Cerebellar nuclear complex (tissue), 1 donor: ENCODE data around the gene FRMPD4.
"Not testable (repeated sequence)": the region's sequence is repeated elsewhere in the genome, so short reads cannot be mapped to it uniquely, and the experiment has no call there.

ENCODE experiments used
- DNase-seq, 2 experiments: peaks; one replicate each; lab custom pipeline; 2025; lab: John Stamatoyannopoulos, UW

Gene FRMPD4

GRCh38 chrX:12441381-12442128 is 303.3 kb downstream of the FRMPD4 start:
- no peak for DNase-seq

- DNase-seq, result no peak
Observed at GRCh38 chrX:12443534-12444098, 305.3 kb downstream of the FRMPD4 start.

- DNase-seq, result no peak
Observed at GRCh38 chrX:12446342-12447075, 308.2 kb downstream of the FRMPD4 start.

DNA sequence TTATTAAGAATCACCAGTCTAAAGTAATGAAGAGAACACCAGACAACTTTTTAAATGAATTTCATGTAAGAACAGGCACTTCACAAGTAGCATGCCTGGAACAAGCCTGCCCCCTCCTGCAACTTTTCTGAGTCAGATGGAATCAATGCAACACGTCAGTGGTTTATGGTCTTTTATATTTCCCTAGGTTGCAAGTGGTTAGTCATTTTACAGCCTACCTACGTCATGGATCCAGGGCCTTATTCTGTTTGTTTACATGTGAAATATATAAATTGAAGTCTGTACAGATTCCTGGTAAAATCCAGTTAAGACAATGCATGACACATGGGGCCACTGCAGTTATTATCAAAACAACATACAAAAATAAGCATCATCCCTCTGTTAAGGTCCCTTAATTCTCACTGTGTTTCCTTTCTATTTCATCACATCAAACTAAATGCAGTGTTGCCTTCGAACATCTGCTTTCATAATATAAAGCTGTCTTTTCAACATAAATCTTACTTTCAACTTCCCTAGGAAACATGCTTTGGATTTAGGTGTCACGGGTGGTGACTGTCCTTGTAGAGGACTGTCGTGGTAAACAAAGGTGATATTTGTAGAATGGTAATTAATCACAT is 309.3 kb downstream of the FRMPD4 start:
- DNase-seq, result no peak

DNA sequence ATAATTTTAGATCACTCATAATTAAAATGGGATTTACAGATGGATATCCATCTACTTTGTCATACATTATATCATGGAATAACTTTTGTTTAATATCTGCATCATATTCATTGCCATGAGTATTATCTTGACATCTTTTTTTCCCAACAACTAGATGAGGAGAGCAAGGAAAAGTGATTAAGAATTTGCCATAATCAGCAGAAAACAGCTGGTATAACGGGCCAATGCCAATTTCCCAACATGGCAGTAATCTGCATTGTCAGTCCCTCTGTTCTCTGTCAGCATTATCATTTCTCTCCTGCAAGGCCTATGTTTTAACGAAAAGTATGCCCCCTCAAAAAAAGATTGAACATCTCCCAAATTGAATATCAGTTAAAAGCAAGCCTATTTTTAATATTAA is 314.0 kb downstream of the FRMPD4 start:
- DNase-seq, result no peak

GRCh38 chrX:12460929-12461328 is 322.7 kb downstream of the FRMPD4 start:
- DNase-seq, result no peak

DNA sequence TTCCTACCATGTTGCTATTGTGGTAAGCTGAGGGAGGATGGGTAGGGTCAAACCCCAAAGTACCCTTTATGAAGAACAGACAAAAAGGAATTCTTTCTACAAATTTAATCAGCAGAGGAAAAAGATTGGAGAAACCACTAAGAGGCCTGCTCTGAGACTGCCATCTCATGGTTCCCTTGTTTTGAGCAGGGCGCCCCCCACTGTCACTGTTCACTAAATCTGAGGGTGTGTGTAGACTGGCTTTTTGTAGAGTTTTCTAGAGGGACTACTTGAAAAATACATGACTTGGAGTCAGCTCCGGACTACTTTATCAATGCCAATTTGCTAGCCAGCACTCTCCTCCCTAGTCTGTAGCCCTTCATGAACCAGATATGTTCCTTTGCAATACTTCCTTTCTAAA is 324.8 kb downstream of the FRMPD4 start:
- DNase-seq, result no peak

GRCh38 chrX:12463873-12464272 is 325.6 kb downstream of the FRMPD4 start:
- no peak for DNase-seq

GRCh38 chrX:12467321-12467720 is 329.0 kb downstream of the FRMPD4 start:
- no peak for DNase-seq

DNA sequence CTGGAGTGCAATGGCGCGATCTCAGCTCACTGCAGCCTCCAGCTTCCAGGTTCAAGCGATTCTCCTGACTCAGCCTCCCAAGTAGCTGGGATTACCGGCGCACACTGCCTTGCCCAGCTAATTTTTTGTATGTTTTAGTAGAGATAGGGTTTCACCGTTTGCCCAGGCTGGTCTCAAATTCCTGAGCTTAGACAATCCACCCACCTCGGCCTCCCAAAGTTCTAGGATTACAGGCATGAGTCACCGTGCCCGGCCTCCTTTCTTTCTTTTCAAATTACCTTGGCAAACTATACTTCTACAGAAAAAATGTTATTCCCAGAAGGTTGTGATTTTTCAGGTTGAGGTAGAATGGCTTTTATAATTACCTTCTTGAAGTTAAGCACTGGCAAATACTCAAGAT is 331.0 kb downstream of the FRMPD4 start:
- DNase-seq, result no peak

DNA sequence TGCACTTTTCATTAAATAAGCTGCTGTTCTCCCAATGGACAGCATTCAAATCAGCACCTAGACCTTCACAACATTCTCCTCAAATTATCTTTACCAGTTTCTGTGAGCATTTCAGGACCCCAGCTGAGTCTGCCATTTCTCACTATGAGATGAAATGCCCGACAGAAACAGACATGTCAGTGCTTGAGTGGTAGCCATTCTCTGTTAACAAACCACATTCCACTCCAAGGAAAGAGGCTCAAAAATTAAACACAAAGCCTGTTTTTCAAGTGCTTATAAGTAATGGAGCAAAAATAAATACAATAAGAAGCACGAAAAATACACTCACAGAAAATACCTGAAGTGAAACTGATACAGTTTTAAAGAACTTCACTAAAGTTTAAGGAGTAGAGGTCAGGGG is 332.8 kb downstream of the FRMPD4 start:
- no peak for DNase-seq

- DNase-seq, result no peak
Observed at GRCh38 chrX:12480956-12481355, 342.7 kb downstream of the FRMPD4 start.

- no peak for DNase-seq
Observed at GRCh38 chrX:12488220-12488619, 349.9 kb downstream of the FRMPD4 start.

DNA sequence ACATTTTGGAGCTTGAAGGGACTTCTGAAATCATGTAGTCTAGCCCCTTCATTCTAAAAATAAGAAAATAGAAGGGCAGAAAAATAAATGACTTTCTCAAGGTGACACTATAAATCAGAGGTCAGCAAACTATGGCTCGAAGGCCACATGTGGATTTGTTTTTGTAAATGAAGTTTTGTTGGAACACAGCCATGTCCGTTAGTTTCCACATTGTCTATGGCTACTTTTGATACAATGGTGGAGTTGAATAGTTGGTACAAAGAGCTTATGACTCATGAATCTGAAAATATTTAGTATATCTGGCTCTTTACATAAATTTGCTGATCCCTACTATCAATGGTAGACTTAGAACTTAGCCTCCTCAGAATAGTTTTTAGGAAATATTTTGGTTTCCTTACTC is 350.5 kb downstream of the FRMPD4 start:
- no peak for DNase-seq

- DNase-seq, result no peak
Observed at GRCh38 chrX:12489341-12489740, 351.1 kb downstream of the FRMPD4 start.

- DNase-seq, result no peak
Observed at GRCh38 chrX:12494400-12495138, 356.3 kb downstream of the FRMPD4 start.

DNA sequence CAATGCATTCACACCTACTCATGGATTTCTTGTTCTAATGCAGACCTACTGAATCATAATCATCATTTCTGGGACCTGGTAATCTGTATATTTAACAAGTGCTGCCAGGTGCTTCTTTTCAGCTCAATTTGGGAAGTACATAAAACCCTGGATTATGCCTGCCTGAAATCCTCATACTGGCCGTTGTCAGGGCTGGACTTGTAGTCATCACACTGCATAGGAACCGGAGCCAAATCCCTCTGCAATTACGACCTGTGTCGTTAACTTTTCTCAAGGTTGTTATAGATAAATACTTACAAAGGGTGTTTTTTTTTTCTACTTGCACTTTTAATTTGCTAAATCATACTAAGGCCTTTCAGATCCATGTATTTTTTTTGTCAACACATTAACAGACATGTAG is 358.1 kb downstream of the FRMPD4 start:
- DNase-seq, result no peak

- DNase-seq, result no peak
Observed at GRCh38 chrX:12497832-12498591, 359.7 kb downstream of the FRMPD4 start.

- DNase-seq, result no peak
Observed at GRCh38 chrX:12505127-12505526, 366.9 kb downstream of the FRMPD4 start.

DNA sequence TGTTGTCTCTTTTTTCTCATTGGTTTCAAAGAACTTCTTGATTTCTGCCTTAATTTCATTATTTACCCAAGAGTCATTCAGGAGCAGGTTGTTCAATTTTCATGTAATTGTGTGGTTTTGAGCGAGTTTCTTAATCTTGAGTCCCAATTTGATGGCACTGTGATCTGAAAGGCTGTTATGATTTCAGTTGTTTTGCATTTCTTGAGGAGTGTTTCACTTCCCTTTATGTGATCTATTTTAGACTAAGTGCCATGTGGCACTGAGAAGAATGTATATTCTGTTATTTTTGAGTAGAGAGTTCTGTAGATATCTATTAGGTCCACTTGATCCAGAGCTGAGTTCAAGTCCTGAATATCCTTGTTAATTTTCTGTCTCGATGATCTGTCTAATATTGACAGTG is 377.1 kb downstream of the FRMPD4 start:
- DNase-seq, result not testable (repeated sequence)

DNA sequence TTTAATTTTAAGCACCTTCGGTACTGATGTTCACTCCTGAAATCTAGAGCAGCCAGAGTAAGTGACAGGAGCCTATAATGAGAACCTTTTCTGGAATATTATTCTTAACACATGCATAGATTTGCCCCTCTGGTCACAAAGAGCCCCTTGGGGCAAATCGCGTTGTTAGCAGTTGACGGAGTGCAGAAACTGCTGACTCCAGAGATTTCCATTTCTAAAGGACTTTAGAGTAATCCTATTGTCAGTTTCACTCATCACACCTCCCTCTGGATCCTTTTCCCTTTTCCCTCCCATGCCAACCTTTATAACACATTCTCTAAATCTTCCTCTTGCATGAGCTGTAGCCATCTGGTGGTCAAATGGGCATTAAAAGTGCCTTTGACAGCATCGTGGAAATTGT is 388.0 kb downstream of the FRMPD4 start:
- DNase-seq, result no peak
